HG02759 (cell line): Measurements from ENCODE around the gene CROCC2.

Experiments
- ATAC-seq: cut with Tn5 transposase; IDR thresholded peaks from one replicate; pipeline ENCODE4 v1.9.1; 2021; ENCODE audit warnings: mild to moderate bottlenecking, moderate library complexity; ENCODE audit not compliant: unreplicated experiment

The CROCC2 gene

GRCh38 chr2:240932724-240933047 lies 26.6 kb downstream of the CROCC2 start:
- no peak for ATAC-seq

- ATAC-seq = no peak
These were observed 27.2 kb downstream of the CROCC2 start for GRCh38 chr2:240933048-240933965.

- no peak for ATAC-seq
These were observed 28.0 kb downstream of the CROCC2 start for GRCh38 chr2:240933966-240934700.

GRCh38 chr2:240934701-240935102 lies 28.6 kb downstream of the CROCC2 start:
- no peak for ATAC-seq

- ATAC-seq = no peak
These were observed 29.2 kb downstream of the CROCC2 start for GRCh38 chr2:240935103-240935876.

- ATAC-seq = no peak
These were observed 30.0 kb downstream of the CROCC2 start for GRCh38 chr2:240936106-240936505.

GRCh38 chr2:240946046-240946445 lies 39.9 kb downstream of the CROCC2 start:
- ATAC-seq = no peak

GRCh38 chr2:240946654-240947053 lies 40.5 kb downstream of the CROCC2 start:
- ATAC-seq = no peak

- ATAC-seq = no peak
These were observed 41.0 kb downstream of the CROCC2 start for GRCh38 chr2:240947176-240947575.

GRCh38 chr2:240947607-240948006 lies 41.5 kb downstream of the CROCC2 start:
- ATAC-seq = no peak

GRCh38 chr2:240948086-240948485 lies 42.0 kb downstream of the CROCC2 start:
- no peak for ATAC-seq

- no peak for ATAC-seq
These were observed 43.0 kb downstream of the CROCC2 start for GRCh38 chr2:240948905-240949790.

- ATAC-seq = no peak
These were observed 43.9 kb downstream of the CROCC2 start for GRCh38 chr2:240949791-240950705.

- no peak for ATAC-seq
These were observed 45.0 kb downstream of the CROCC2 start for GRCh38 chr2:240951045-240951594.

- ATAC-seq = no peak
These were observed 46.5 kb downstream of the CROCC2 start for GRCh38 chr2:240952496-240953246.

- ATAC-seq = no peak
These were observed 47.6 kb downstream of the CROCC2 start for GRCh38 chr2:240953426-240954410.
